NCI-H146 treated with DMSO at 0.1 percent for 48 hours (cell line): ENCODE measurements around the gene QSOX2.
A peak's percentile ranks its signal among the peaks of the same experiment; 100 is the strongest.

Source experiments
- DNase-seq: peaks from one replicate; lab custom pipeline; 2025; ENCODE audit not compliant: unreplicated experiment; lab: John Stamatoyannopoulos, UW

Gene QSOX2

DNA sequence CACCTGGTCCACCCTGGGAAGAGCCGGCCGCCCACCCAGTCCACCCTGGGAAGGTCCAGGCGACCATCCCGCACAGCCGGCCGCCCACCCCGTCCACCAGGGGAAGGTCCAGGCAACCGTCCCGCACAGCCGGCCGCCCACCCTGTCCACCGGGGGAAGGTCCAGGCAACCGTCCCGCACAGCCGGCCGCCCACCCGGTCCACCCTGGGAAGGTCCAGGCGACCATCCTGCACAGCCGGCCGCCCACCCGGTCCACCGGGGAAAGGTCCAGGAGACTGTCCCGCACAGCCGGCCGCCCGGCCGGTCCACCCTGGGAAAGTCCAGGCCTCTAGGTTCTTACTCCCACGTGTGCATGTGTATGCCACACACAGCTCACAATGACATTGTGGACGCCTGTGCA is 6.7 kb upstream of the QSOX2 start:
- no peak for DNase-seq

DNA sequence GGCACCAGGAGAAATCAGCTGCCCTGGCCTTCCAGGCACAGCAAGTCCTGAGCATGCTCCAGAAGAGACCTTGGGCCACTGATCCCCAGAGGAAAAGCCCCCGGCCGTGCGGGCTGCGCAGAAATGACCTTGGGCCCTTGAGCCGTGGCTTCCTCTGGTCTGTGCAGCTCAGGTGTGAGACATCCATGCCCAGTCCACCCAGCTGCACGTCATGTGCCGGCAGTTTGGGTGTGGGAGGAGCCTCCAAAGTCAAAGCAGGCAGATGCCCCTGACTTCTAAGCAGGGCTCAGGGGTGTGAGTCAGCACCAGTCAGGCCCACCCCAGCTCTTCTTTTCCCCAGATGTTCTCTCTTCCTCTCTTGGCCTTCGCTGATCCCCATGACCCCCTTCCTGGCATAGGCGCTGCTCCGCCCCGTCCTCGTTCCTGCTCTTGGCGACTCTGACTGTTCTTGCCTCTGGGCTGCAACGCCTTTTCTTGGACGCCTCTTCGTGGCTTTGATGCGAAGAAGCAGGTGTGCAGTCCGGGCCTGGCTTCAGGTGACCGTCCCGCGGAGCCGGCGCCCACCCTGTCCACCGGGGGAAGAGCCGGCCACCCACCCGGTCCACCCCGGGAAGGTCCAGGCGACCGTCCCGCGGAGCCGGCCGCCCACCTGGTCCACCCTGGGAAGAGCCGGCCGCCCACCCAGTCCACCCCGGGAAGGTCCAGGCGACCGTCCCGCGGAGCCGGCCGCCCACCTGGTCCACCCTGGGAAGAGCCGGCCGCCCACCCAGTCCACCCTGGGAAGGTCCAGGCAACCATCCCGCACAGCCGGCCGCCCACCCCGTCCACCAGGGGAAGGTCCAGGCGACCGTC is 5.9 kb upstream of the QSOX2 start:
- no peak for DNase-seq

DNA sequence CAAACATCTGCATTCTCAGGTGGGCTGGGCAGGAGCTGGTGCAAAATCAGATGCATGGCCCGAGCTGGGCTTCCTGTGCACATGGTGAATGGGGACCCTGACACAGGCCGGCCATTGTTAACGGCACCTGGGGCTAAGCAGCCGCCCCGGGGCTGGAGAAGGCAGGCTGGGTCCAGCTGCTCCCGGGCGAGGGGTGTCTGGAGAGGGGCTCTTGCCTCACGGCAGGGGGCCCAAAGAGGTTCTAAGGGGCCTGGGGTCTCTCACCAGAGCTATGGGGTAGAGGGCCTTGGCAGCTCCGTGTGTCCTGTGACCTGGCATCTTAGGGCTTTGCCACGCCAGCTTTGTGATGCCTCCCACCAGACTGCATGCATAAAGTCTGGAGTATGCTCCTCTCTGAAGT is 5.1 kb upstream of the QSOX2 start:
- DNase-seq = no peak

DNA sequence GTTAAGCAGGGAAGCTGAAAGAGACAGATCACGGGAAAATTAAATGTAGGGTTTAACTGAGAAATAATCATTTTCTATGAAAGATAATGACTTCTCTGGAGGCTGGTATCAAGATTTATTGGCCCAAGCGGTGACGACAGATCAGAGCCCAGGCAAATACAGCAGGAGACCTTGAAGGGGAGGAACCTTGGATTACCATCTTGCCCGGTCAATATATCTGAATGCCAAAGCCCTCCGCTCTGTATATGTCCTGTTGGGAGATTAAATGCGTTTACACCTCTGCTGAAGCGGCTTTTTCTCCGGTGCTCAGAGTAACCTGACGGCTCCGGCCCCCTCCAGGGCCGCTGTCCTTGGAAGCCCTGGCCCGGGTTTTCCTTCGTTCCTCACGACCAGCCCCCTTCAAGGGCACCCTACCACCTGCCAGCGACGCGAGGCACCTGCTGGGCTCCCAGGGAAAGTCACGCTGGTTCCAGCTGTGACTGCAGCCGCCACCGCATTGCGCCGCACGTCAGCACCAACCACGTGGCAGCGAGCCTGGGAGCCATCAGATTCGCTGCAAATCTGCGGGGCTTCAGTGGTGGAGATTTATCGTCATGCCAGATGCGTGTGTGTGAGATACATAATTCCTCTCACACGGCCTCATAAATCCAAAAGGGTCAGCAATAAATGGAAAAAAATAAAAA is 4.4 kb upstream of the QSOX2 start:
- peak; percentile 47 for DNase-seq

DNA sequence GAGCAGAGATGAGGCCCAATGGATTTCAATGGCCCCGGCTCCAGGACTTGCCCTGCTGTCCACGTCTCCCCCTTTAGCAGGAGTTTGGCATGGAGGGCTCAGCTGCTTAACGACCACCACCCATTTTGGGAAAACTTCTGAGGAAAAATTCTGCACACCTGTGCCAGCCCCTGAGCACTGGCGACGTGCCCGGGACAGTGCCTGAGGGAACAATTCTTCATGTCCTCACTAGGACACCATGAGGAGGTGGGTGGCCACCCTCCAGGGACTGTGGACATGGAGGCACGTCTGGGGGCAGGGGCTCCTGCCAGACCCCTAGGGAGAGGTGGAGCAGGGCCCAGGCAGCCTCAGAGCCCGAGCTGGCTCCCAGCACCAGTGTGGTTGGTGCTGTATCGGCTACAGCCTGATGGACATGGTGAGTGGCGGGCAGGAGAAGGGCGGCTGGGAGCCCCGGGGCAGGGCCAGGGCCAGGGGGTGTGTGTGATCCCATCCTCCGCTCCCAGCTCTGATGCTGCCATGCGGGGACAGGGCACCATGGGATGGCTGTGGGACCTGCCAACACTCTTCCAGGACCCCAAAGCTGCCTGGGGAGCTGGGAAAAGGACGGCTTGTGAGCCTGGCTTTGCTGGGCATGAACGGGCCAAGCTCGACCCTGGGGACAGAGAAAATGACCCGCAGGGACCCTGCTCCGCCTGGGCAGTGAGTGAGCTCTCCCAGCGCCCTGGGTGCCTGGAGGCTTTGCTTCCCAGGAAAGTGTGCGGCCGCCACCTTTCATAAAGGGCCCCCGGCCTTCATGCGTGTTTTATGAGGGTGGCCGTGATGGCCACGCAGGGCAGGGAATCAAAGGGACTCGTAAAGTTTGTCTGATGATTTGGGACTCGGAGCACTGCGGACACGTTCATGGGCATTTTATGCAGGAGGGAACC is 3.6 kb upstream of the QSOX2 start:
- no peak for DNase-seq

DNA sequence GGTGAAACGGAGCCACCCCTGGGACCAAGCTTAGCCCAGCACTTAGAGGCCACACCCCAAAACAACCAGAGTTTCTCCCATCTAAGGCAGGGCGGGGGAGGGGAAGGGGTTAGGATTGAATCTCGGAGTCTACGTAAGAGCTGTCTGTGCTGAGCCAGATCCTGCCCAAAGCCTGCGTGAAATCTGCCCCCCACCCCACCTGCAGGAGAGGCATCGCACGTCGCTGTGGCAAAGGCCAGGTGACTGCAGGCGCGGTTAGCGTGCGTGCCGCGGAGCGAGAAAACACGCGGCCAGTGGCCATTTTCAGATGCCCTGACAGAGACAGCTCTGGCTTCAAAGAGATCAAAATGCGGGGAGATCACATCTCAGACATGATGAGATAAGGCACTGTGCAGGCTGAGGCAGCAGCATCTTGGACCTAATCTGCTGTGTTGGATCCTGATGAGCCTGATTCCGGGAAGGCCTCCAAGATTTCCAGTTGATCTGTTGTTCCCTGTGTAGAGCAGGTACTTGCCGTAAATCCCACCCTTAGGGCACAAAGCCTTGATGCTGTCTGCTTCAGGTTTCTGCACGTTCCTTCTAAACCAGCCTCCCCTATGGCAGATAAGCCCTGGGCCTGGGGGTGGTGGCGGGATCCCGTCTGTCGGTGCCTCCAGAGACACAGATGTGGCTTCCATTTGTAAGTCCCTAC is 2.5 kb upstream of the QSOX2 start:
- DNase-seq = no peak

DNA sequence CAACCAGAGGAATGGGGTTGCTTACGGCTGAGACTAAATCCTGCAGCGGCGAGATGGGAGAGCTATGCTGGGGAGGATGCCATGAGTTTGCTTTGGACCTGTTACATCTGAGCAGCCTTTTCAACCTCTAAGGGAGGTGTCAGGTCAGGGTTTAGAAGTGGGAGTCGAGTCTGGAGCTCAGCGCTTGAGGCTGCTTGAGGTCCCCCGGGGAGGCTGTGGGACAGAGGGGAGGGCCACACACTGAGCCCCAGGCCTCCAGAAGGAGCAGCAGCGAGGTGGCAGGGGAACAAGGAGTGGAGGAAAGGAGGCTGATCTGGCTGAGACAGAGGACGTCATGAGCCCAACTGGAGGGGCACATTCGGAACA is 1.9 kb upstream of the QSOX2 start:
- DNase-seq = no peak

DNA sequence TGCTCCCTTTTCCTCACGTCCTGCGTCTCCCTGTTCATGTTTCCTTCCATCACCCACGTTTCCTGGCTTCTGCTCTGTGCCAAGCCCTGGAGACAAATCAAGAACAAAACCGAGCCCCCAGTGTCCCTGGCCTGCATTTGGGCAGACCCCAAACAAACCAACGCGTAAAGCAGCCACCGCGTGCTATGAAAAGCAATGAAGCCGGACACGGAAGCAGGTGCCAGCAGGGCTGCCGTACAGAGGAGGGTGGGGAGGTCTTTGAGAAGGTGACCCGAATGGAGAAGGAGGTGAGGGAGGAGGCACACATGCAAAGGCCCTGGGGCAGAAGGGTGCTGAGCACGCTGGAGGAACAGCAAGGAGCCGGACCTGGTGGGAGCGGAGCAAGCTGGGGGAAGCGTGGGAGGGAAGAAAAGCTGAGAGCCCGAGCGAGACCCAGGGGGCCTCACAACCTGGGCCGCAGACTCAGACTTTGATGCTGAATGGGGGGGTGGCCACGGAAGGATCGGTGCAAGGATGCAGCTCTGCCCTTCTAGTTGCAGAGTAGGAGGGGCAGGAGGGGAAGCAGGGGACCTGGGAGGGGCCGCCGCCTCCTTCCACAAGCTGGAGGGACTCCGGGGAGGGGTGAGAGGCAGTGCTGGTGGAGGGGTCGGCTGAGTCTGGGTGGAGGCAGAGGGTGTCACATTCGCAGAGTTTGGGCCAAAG is 1.4 kb upstream of the QSOX2 start:
- no peak for DNase-seq

DNA sequence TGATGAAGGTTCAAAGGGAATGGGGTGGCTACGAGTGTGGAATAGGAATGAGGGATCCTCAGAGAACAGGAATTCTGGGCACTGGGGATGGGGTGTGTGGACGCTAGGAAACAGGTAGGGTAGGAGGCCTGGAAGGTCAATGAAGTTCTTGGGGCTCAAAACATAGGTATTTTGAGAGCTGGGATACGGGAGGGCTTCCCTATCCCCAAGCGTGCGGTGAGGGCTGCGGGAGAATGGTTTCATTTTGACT is 718 bp downstream of the QSOX2 start:
- DNase-seq = no peak

DNA sequence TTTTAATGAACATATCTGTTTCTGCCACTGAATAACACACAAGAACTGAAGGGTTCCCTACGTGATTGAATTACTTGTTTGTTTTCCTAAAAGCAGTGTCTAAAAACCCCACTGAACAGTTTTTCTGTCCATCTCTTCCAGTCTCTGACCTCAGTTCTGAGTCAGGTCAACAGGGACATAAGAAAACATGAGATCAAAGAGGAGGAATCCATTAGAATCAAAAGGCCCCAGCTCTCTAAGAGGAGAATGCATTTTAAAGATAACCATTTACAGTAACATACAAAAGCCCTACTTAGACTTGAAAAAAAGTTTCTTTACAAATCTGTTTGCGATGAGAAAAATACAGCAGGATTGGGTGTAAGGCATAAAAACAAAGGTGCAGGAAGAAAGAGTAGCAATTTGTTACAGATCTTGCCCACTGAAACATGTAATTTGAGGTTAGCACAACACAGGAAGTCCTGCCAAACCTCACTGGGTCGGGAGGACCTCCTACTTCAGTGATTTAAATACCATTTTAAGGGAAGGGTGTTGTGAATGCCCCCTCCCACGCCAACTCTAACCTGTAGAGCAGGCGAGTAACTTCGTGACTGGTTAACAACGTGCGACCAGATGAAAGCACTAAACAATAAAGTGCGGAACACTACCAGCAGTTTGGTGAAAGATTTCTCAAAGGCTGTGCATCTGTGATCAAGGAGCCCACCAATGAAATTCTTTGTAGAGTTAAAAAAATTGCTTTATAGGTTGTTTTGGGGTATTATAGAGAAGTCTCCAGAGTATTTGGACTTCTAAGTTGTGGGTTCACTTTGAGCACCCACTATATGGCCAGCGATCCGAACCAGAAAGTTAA is 1.3 kb downstream of the QSOX2 start:
- DNase-seq = no peak

DNA sequence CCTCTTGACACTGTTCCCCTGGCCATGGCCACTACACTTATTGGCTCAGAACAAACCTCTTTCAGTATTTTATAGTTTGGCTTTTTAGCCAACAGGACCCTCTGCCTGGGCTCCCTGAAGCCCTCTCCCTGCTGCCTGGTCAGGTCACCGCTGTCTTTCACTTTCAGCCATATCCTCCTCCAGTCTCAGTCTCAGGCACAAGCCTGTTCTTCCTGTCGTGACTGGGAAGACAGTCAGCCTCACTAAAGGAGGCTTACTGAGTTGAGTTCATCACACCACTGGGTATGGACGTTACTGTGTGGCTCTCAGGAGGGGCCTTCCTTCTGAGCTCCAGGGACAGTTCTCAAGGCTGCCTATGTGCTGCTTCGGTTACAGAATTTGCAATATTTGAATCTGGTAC is 2.0 kb downstream of the QSOX2 start:
- DNase-seq = no peak

DNA sequence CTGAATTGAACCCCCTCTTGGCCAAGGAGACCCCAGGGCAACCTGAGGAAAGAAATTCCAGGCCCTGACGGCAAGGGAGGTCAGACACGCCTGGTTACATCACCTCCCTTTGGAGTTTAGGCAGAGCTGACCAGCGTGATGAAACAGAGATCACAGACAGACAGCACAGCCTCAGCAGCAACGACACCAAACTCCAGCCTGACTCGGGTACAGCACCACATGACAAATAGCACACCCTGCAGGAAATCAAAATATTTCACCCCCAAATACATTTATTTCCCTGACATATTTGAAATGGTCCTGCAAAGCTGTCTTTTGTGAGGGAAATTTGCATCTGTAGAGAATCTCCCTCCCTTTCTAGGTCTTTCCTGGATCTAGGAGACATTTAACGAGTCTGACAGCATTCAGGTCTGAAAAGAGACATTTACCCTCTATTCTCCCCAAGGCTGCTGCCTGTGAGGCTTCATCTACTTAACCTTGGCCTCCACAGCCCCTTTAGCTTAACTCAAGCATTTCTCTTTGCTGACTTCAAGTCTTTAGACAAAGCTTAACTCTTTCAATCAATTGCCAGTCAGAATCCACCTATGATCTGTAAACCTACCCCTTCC is 2.6 kb downstream of the QSOX2 start:
- DNase-seq = no peak

DNA sequence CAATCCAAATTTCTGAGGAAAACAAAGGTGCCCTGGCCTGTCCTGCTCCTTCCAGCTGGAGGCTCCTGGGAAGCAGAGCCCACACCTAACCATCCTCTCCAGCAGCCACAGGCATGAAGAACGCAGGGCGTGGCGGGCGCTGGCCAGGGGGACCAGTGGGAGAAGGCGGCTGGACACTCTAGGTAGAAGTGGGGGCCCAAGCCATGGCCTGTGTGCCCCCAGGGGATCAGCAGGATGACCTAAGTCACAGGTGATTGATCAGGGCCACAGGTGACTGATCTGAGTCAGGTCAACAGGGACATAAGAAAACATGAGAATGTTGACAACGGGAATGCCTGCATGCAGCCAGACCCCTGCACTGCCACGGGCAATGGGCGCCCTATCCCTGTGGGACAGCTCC is 3.4 kb downstream of the QSOX2 start:
- no peak for DNase-seq

DNA sequence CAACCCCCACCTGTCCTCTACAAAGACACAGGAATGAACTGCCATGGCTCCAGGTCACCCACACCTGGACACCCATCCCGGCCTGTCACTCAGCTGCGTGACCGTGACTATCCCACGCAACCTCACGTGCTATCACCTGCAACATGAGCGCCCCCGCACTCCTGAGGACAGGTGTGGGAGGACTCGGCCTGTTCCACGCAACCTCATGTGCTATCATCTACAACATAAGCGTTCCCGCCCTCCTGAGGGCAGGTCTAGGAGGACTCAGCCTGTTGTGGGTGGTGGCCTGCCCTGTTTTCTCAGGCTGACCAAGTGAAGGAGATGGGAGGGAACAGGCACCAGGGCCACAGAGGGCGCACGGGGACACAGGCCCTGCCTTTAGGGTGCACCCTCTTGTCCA is 4.1 kb downstream of the QSOX2 start:
- DNase-seq = no peak

DNA sequence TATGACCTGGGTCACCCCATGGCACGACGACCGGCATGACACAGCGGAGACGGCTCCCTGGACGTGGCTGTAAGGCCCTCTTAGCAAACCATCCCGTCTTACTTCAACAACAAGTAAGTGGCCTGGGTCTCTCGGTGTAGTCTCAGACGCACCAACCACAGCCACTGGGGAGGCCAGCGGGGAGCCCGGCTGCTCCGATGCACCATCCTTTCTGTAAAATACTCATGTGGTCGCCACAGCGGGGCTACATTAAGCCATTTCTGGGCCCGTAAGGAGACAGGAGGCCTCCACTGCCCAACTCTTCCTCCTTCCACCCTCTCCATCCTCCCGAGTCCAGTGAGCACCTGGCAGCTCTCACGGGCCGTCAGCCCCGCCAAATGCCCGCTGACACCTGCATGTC is 4.7 kb downstream of the QSOX2 start:
- no peak for DNase-seq

DNA sequence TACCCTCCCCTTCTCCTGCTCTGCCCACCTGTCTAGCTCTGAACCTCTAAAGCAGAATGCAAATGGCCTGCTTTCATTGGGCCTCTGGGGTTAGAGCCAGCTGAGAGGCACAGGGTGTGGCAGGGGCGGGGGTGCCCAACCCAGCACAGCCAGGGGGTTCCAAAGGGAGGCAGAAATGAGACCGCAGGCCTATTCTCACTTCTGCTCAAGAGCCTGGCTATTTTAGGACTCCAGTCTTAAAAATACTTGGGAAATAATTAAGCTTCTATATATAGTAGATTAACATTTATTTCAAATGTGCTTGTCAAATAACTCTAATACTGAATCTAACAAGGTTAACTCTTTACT is 5.7 kb downstream of the QSOX2 start:
- DNase-seq = no peak

DNA sequence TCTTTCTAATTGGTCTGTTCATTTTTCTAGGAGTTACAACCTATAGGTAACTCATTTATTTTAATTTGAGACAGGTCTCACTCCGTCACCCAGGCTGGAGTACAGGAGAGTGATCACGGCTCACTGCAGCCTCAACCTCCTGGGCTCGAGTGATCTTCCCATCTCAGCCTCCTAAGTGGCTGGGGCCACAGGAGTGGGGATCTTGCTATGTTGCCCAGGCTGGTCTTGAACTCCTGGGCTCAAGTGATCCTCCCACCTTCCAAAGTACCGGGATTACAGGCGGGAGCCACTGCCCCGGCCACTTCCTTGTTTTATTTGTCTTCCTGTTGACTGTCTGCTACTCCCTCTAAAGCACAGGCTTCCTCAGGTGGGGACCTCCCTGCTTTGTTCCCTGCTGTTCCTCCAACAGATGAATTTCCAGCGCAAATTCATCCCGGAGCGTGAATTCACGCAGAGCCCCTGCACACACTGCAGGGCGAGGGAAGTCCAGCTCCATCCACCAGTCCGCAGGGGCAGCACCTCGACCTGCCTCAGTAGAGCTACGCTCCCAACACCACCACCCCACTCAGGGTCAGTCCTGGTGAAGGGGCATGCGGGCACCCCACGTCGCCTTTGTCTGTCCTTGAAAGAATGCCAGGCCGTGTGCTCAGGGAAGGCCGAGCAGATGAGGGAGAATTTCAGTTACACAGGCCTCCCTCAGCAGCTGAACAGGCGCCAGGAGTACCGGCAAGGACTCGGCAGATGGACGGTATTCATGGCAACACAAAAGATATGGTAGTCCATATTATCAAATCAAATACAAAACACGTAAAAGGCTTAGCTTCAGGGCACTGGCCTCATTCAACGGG is 6.3 kb downstream of the QSOX2 start:
- DNase-seq = peak; percentile 85

DNA sequence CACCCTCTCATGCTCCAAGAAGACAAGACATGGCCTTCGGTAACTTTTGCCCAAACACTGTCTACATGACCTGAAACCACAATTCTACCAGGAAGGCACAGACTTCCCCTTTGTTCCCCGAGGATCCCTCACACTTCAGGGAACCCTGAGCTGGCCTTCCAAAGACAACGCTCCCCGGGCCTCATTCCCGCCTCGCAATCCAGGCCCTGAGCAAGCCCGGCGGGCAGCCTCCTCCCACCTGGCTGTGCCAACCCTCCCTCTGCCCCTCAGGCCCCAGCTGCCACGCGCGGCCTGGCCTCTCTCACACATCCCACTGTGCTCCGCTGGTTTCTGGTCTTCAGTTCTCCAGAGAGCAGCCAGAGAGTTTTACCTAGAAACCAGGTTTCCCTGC is 7.3 kb downstream of the QSOX2 start:
- no peak for DNase-seq
